HepG2 (cell line): ENCODE data around the gene HSD17B8. TPM values are rescaled to one million over a fixed set of nuclear protein-coding genes. Genes with fewer than 3 reads are reported as not detected.

Experiments used
- ARNT ChIP-seq: fragments of 450-650 bp; IDR thresholded peaks from 2 replicates; pipeline ENCODE4 v1.6.1; 2017
- CC2D1A ChIP-seq: sonication (generic); formaldehyde crosslinking; IDR thresholded peaks from 2 replicates; pipeline ENCODE4 v1.8.1; 2023; ENCODE audit warnings: mild to moderate bottlenecking, missing genetic modification reagents
- FOSL2 ChIP-seq: sonication (generic); formaldehyde crosslinking; IDR thresholded peaks from 2 replicates; pipeline ENCODE4 v1.4.0; 2020; ENCODE audit warnings: missing genetic modification reagents
- FOXP1 ChIP-seq, 2 experiments: fragments of 450-650 bp in 1 of 2; IDR thresholded peaks; 2 replicates each; pipeline ENCODE4 v1.6.1; 2017 to 2018; ENCODE audit warnings: antibody characterized with exemption in 1 of 2
- KIAA2018 ChIP-seq: sonication (generic); formaldehyde crosslinking; IDR thresholded peaks from 2 replicates; pipeline ENCODE4 v1.5.0; 2020; ENCODE audit warnings: mild to moderate bottlenecking, missing genetic modification reagents, borderline replicate concordance
- MED1 ChIP-seq: sonication (generic); formaldehyde crosslinking; IDR thresholded peaks from 2 replicates; pipeline ENCODE4 v1.4.0; 2020; ENCODE audit warnings: missing genetic modification reagents
- MZF1 ChIP-seq: sonication (generic); formaldehyde crosslinking; IDR thresholded peaks from 2 replicates; pipeline ENCODE4 v1.8.1; 2023; ENCODE audit warnings: mild to moderate bottlenecking, missing genetic modification reagents, borderline replicate concordance
- RBFOX2 ChIP-seq: fragments of 200-400 bp; formaldehyde crosslinking; IDR thresholded peaks from 2 replicates; pipeline ENCODE4 v1.6.1; 2017; ENCODE audit warnings: low read depth, mild to moderate bottlenecking, low read length
- SRY ChIP-seq: sonication (generic); formaldehyde crosslinking; IDR thresholded peaks from 2 replicates; pipeline ENCODE4 v1.8.0; 2022; ENCODE audit warnings: mild to moderate bottlenecking, missing genetic modification reagents
- TERF1 ChIP-seq: sonication (generic); formaldehyde crosslinking; IDR thresholded peaks from 2 replicates; pipeline ENCODE4 v1.8.0; 2022; ENCODE audit warnings: mild to moderate bottlenecking, missing genetic modification reagents, moderate library complexity
- XRCC5 ChIP-seq: fragments of 200-400 bp; formaldehyde crosslinking; optimal IDR thresholded peaks from 2 replicates; pipeline ENCODE3; 2017; ENCODE audit warnings: mild to moderate bottlenecking, low read length
- ZBTB38 ChIP-seq: sonication (generic); formaldehyde crosslinking; IDR thresholded peaks from 2 replicates; pipeline ENCODE4 v1.5.1; 2020; ENCODE audit warnings: mild to moderate bottlenecking, missing genetic modification reagents
- ZEB1 ChIP-seq: IDR thresholded peaks from 2 replicates; pipeline ENCODE4 v1.6.1; 2012; ENCODE audit warnings: mild to moderate bottlenecking, low read depth, inconsistent platforms; ENCODE audit not compliant: insufficient replicate concordance
- ZKSCAN5 ChIP-seq: sonication (generic); formaldehyde crosslinking; IDR thresholded peaks from 2 replicates; pipeline ENCODE4 v1.5.1; 2020; ENCODE audit warnings: mild to moderate bottlenecking, missing genetic modification reagents
- ZNF180 ChIP-seq: sonication (generic); formaldehyde crosslinking; IDR thresholded peaks from 2 replicates; pipeline ENCODE4 v1.4.0; 2020; ENCODE audit warnings: low read depth, missing genetic modification reagents, borderline replicate concordance
- ZNF3 ChIP-seq: IDR thresholded peaks from 2 replicates; pipeline ENCODE4 v1.7.0; 2017; ENCODE audit warnings: inconsistent platforms
- ZNF432 ChIP-seq: sonication (generic); formaldehyde crosslinking; IDR thresholded peaks from 2 replicates; pipeline ENCODE4 v1.5.0; 2020; ENCODE audit warnings: missing genetic modification reagents, mild to moderate bottlenecking, borderline replicate concordance
- ZNF576 ChIP-seq: sonication (generic); formaldehyde crosslinking; IDR thresholded peaks from 2 replicates; pipeline ENCODE4 v1.4.0; 2020; ENCODE audit warnings: mild to moderate bottlenecking, missing genetic modification reagents
- ZNF652 ChIP-seq: IDR thresholded peaks from 2 replicates; pipeline ENCODE4 v1.6.1; 2016; ENCODE audit warnings: low read depth, borderline replicate concordance
- ZNF761 ChIP-seq: sonication (generic); formaldehyde crosslinking; conservative IDR thresholded peaks from 2 replicates; pipeline ENCODE4 v1.4.0; 2020; ENCODE audit warnings: mild to moderate bottlenecking, missing genetic modification reagents
- ZNF839 ChIP-seq: sonication (generic); formaldehyde crosslinking; IDR thresholded peaks from 2 replicates; pipeline ENCODE4 v1.4.0; 2020; ENCODE audit warnings: missing genetic modification reagents, mild to moderate bottlenecking, borderline replicate concordance
- ZZZ3 ChIP-seq: sonication (generic); formaldehyde crosslinking; IDR thresholded peaks from 2 replicates; pipeline ENCODE4 v1.4.0; 2020; ENCODE audit warnings: missing genetic modification reagents, mild to moderate bottlenecking, borderline replicate concordance
- polyA plus RNA-seq, 8 experiments: library from polyadenylated mRNA; depleted of rRNA in 3 of 8; stranded (reverse) in 7 of 8; unstranded in 1 of 8; fragments of >200 nt; fragmentation: Illumina TruSeq in 4 of 8; extraction: Trizol in 4 of 8; gene quantifications; 2 replicates each; pipeline versions ENCODE4 v1.2.1 to v1.2.3, GENCODE V29; 2011 to 2016; ENCODE audit warnings: low read depth in 4 of 8, missing spikeins in 1 of 8, mixed read lengths in 1 of 8; ENCODE audit not compliant: insufficient read depth in 1 of 8
- total RNA-seq, 5 experiments: library from RNA; depleted of rRNA; stranded (reverse); fragments of >200 nt; fragmentation: Illumina TruSeq; extraction: Trizol; gene quantifications; 2 replicates each; pipeline ENCODE4 v1.2.3, GENCODE V29; 2016; ENCODE audit warnings: low read depth in 1 of 5

The HSD17B8 gene
- total and polyA plus RNA-seq, 2 of the 13 experiments (the other 11 are each of a cell fraction or from before 2014, with no cell fraction given): 12.6 to 20.1 TPM

DNA sequence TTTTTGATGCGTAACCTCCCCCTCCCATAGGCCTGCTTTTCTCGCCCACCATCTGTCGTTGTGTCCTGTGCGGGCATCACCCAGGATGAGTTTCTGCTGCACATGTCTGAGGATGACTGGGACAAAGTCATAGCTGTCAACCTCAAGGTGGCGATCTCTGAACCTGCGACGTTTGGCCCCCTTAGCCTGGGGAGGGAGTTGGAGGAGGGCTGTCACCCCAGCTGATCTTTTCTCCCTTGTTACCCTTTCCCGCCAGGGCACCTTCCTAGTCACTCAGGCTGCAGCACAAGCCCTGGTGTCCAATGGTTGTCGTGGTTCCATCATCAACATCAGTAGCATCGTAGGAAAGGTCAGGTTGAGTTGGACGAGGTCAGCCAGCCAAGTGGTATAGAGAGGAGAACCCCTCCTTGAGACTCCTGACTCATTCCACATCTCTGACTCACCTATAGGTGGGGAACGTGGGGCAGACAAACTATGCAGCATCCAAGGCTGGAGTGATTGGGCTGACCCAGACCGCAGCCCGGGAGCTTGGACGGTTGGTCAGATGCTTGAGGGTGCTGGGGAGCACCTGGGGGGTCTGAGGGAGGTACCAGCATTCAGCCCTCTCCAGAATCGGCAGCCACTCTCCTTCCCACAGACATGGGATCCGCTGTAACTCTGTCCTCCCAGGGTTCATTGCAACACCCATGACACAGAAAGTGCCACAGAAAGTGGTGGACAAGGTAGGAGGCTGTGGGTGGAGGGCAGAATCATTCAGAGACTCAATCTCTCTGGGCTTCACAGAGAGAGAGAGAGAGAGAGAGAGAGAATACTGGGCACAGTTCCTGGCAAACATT lies 954 bp downstream of the HSD17B8 start (continued):
- TF ChIP-seq FOXP1 (IDR thresholded peaks at IDR 0.05) (no peak), FOXP1 (CRISPR knock-in tag; IDR thresholded peaks at IDR 0.05) (no peak), ZBTB38 (peak; percentile 92), ZEB1 (no peak), ZNF761 (CRISPR knock-in tag) (no peak), ZZZ3 (CRISPR knock-in tag) (no peak), TERF1 (CRISPR knock-in tag) (no peak), SRY (CRISPR knock-in tag) (no peak; the same call in 1 of the 2 replicates), KIAA2018 (no peak), FOSL2 (CRISPR knock-in tag) (0 out of 2 replicates have a peak, but pooled peaks have one; percentile 39), ZKSCAN5 (no peak), RBFOX2 (no peak), ZNF180 (no peak), CC2D1A (no peak), ARNT (no peak), ZNF652 (CRISPR knock-in tag) (no peak), MED1 (CRISPR knock-in tag) (no peak), ZNF3 (CRISPR knock-in tag) (no peak), MZF1 (0 out of 2 replicates have a peak, but pooled peaks have one; percentile 13), ZNF576 (CRISPR knock-in tag) (no peak), ZNF839 (no peak), XRCC5 (peak; percentile 47), ZNF432 (CRISPR knock-in tag) (no peak)
